Thyroid gland (tissue), 4 donors: ENCODE results near the gene C16orf96. TPM values are rescaled to one million over a fixed set of nuclear protein-coding genes. Genes with fewer than 3 reads are reported as not detected.

Experiments
- DNase-seq, 2 donors: peaks; one replicate each; pipeline ENCODE4 v3.0.0-alpha.2; 2019
- H3K27ac ChIP-seq, 3 donors: fragments of 200-600 bp; sonication (generic); 1 replicate in 2 of 3; 2 replicates in 1 of 3; pipeline ENCODE4 v1.5.1; 2016 to 2019; ENCODE audit warnings: mild to moderate bottlenecking in 1 of 3, moderate library complexity in 1 of 3
- H3K27me3 ChIP-seq: fragments of 200-600 bp; sonication (generic); one replicate; pipeline ENCODE4 v1.5.1; 2019
- H3K36me3 ChIP-seq, 2 donors: fragments of 200-600 bp; sonication (generic); one replicate each; pipeline ENCODE4 v1.5.1; 2016 to 2019
- H3K4me1 ChIP-seq, 2 donors: fragments of 200-600 bp; sonication (generic); one replicate each; pipeline ENCODE4 v1.5.1; 2017 to 2019
- H3K4me3 ChIP-seq, 3 donors: fragments of 200-600 bp; sonication (generic); replicated peaks in 1 of 3; 1 replicate in 2 of 3; 2 replicates in 1 of 3; pipeline ENCODE4 v1.5.1; 2016; ENCODE audit warnings: mild to moderate bottlenecking in 1 of 3
- H3K9me3 ChIP-seq: fragments of 200-600 bp; sonication (generic); one replicate; pipeline ENCODE4 v1.5.1; 2017
- CTCF ChIP-seq, 6 experiments: fragments of 200-600 bp in 3 of 6; fragments of 450-650 bp in 3 of 6; sonication (generic) in 3 of 6; IDR thresholded peaks; one replicate each; pipeline ENCODE4 v1.5.1; 2016 to 2019; ENCODE audit warnings: antibody characterized with exemption in 6 of 6, mild to moderate bottlenecking in 2 of 6, inconsistent platforms in 1 of 6, moderate library complexity in 1 of 6
- POLR2A ChIP-seq, 2 donors: fragments of 450-650 bp; IDR thresholded peaks; one replicate each; pipeline ENCODE4 v1.6.1; 2017; ENCODE audit warnings: antibody characterized with exemption in 2 of 2, mild to moderate bottlenecking in 2 of 2, moderate library complexity in 1 of 2
- WGBS, 2 donors: methylation state at CpG; one replicate each; pipeline ENCODE4 v1.1.5; 2017; 5-methylcytosine and 5-hydroxymethylcytosine counted together
- intact Hi-C: fragments of 100-400 bp; cut with DNase I; formaldehyde crosslinking; loops from one replicate; pipeline ENCODE4 v1.15.1; 2023
- total RNA-seq, 4 donors: library from RNA; depleted of rRNA; stranded (reverse); fragments of >200 nt; gene quantifications; one replicate each; pipeline ENCODE4 v1.2.3, GENCODE V29; 2016

The C16orf96 gene
- total RNA-seq, 4 donors from 2014 or later, result 0.11 to 0.88 (median 0.62) TPM

DNA sequence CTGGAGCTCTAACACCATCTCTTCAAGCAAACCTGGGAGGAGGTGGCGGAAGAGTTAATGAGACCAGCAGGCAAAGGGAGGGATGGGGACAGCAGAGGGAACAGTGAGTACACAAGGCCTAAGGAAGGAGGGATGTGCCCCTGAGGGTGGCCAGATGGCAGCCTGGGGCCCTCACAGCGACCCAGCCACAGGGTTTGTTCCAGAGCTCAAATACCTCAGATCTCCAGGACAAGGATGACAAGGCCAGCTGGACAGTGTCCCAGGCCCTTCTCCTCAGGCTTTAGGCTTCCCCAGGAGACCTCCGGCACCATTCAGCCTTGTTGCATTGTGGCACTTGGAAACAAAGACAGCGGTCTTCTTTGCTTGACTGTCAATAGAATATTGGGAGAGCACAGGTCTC is 32.5 kb upstream of the C16orf96 start:
- peaks cover 0 to 7% of the 10 kb centered on the region in 2 donors for H3K4me1 ChIP-seq
- intact Hi-C loops, result no loop called here
- no peaks in the 10 kb centered on the region for H3K9me3 ChIP-seq
- WGBS, 2 donors, result 92 to 99% methylated on average over 4 of the region's 4 CpGs
- DNase-seq, result no peak
- no peak overlapping the region for H3K27ac ChIP-seq
- TF ChIP-seq POLR2A (IDR thresholded peaks at IDR 0.05), result no peak
- no peak for TF ChIP-seq CTCF (IDR thresholded peaks at IDR 0.05)
- no peak overlapping the region for H3K4me3 ChIP-seq
- no peaks in the 10 kb centered on the region for H3K36me3 ChIP-seq
- no peaks in the 10 kb centered on the region for H3K27me3 ChIP-seq

GRCh38 chr16:4524571-4524970 is 31.6 kb upstream of the C16orf96 start:
- peaks cover 0 to 7% of the 10 kb centered on the region in 2 donors for H3K4me1 ChIP-seq
- no peak for TF ChIP-seq CTCF (IDR thresholded peaks at IDR 0.05)
- TF ChIP-seq POLR2A (IDR thresholded peaks at IDR 0.05), result no peak
- H3K27ac ChIP-seq, result no peak overlapping the region
- H3K9me3 ChIP-seq, result no peaks in the 10 kb centered on the region
- H3K4me3 ChIP-seq, result no peak overlapping the region
- no peaks in the 10 kb centered on the region for H3K36me3 ChIP-seq
- DNase-seq, result no peak
- no peaks in the 10 kb centered on the region for H3K27me3 ChIP-seq
- intact Hi-C loops, result no loop called here

GRCh38 chr16:4525069-4525468 is 31.1 kb upstream of the C16orf96 start:
- peaks cover 0 to 7% of the 10 kb centered on the region in 2 donors for H3K4me1 ChIP-seq
- H3K27me3 ChIP-seq, result no peaks in the 10 kb centered on the region
- intact Hi-C loops, result no loop called here
- WGBS, 2 donors, result 31 to 44% methylated on average over 7 of the region's 7 CpGs
- peak in 1 of 2 donors; percentile 24 for DNase-seq
- H3K27ac ChIP-seq, result no peak overlapping the region
- H3K36me3 ChIP-seq, result no peaks in the 10 kb centered on the region
- TF ChIP-seq CTCF (IDR thresholded peaks at IDR 0.05) (no peak), POLR2A (IDR thresholded peaks at IDR 0.05) (no peak)
- H3K9me3 ChIP-seq, result no peaks in the 10 kb centered on the region
- H3K4me3 ChIP-seq, result no peak overlapping the region

- no peak for TF ChIP-seq CTCF (IDR thresholded peaks at IDR 0.05)
- no peak for TF ChIP-seq POLR2A (IDR thresholded peaks at IDR 0.05)
- Histone ChIP-seq H3K9me3 (no peaks in the 10 kb centered on the region), H3K27ac (no peak overlapping the region), H3K27me3 (no peaks in the 10 kb centered on the region), H3K4me1 (peaks cover 0 to 7% of the 10 kb centered on the region in 2 donors), H3K4me3 (no peak overlapping the region), H3K36me3 (no peaks in the 10 kb centered on the region)
- no peak for DNase-seq
- 81 to 83% methylated on average over 11 to 13 of the region's 13 CpGs for WGBS, 2 donors
- intact Hi-C loops, result no loop called here
Measured at GRCh38 chr16:4525634-4526277, 30.4 kb upstream of the C16orf96 start.

GRCh38 chr16:4529085-4530060 is 26.8 kb upstream of the C16orf96 start:
- Histone ChIP-seq H3K27ac (no peak overlapping the region), H3K9me3 (no peaks in the 10 kb centered on the region), H3K4me1 (peaks cover 0 to 7% of the 10 kb centered on the region in 2 donors), H3K27me3 (no peaks in the 10 kb centered on the region), H3K36me3 (no peaks in the 10 kb centered on the region), H3K4me3 (no peak overlapping the region)
- 62 to 71% methylated on average over 16 of the region's 16 CpGs for WGBS, 2 donors
- TF ChIP-seq POLR2A (IDR thresholded peaks at IDR 0.05) (no peak), CTCF (IDR thresholded peaks at IDR 0.05) (no peak)
- intact Hi-C loops, result no loop called here
- DNase-seq, result peak; percentile 19 to 30
